ENCODE results near the gene PAPOLG.
"Not testable (repeated sequence)": the region's sequence is repeated elsewhere in the genome, so short reads cannot be mapped to it uniquely, and the experiment has no call there.

The PAPOLG gene

DNA sequence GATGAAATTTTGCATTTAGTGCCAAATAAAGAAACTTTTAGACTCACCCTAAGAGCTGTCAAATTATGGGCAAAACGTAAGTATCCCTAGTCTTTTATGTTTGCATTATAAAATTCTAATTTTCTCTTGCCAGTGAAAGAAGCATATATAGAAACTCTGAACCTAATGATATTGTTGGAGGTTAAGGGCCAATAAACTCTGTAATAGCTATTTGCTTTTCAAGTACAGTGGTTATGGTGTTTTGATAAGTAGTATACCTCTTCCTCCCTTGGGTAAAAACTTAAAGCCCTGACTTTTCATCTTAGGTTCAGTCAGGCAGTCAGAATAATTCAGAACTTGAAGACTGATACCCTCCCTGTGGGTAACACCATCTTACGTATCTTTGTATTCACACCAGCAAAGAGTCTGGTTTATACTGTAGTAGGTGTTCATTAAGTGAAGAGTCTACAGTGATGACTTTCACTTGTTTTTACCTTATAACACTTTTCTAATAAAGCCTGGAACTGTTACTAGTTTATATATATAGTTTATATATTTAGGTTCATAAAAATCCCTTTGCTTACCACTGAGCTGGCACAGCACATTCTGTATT, 19.1 kb downstream of the PAPOLG start:
- no peak for DNase-seq

GRCh38 chr2:60778352-60778751, 22.3 kb downstream of the PAPOLG start:
- DNase-seq, result no peak

DNA sequence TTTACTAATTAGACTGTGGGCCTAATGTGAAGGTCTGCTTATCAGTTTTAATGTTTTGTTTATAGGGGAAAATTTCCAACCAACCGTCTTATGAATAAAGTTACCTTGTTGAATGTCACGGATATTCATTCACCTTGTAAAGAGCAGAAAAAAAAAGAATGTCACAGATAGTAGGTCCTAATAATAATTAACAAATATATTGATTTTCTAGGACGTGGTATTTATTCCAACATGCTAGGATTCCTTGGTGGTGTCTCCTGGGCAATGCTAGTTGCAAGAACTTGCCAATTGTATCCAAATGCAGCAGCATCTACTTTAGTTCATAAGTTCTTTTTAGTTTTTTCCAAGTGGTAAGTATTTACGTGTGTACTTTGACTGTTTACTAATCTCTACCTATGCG, 23.4 kb downstream of the PAPOLG start:
- no peak for DNase-seq

GRCh38 chr2:60780721-60781120, 24.7 kb downstream of the PAPOLG start:
- no peak for DNase-seq

DNA sequence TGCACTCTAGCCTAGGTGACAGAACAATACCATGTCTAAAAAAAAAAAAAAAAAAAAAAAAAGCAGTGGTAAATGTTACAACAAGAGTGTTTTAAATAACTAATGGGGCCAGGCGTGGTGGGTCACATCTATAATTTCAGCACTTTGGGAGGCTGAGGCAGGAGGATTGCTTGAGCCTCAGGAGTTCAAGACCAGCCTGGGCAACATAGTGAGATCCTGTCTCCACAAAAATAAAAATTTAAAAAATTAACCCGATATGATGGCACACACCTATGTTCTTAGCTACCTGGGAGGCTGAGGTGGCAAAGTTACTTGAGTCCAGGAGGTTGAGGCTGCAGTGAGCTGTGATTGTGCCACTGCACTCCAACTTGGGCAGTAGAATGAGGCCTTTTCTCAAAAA, 37.1 kb downstream of the PAPOLG start:
- DNase-seq, result no peak

DNA sequence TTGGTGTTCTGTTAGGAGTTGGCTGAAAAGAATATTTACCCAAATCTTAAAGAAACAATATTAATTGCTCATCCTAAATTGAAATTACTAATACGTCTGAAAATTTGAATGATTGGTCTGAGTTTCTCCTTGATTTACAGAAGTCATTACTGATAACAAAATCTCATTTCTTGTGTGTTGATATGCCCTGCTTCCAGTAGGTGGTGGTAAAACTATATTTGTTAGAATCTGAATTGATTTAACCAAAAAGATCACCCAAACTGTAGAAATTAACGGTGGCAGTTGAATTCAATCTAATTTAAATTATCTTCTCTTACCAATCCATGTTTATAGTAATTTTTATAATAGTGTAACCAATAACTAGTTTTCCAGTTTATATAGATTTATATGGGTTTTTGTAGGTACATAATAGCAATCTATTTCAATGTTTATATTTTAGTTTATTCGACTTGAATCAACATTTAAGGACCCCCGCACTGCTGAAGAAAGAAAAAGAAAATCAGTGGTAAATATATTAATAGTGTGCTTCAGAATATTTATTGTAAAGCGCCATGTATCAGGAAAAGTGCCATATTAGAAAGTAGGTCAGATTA, 38.3 kb downstream of the PAPOLG start:
- DNase-seq, result no peak

DNA sequence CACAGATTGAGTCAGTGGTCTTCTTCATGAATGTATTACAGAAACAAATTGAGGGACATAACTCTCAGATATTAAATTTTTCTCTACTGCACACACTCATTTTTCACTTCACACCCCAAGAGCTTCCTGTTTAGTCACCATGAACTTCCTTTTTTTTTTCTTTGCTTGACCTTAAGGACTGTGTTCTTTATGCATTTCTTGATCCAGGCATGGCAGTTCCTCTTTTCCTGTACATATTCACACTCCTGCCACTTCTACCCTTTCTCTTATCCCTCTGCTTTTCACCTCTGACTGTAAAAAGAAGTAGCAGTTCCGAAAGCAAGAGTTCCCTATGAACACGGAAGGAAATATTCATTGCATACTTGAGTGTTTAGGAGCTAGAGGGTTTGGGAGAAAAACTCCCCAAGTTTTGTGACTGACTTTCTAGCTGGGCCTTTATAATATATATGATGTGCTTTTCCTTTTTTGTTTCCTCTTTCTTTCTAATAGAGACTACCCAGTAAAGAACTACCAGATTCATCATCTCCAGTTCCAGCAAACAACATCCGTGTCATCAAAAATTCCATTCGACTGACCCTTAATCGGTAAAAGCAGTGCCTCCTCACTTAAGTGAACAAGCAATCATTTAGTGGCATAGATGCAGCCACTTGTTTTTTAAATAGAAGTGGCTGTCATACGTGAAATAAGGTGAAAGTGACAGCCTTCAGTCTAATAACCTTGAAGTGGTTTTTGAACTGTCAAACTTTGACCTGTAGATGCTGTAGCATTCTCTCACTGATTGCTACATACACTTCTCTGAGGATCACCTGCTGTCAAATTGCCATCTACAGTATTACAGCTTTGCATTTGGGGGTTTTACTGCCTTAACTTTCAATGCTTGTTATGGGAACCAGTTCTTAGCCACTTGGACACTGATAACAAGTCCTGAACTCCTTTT, 40.8 kb downstream of the PAPOLG start:
- no peak for DNase-seq

DNA sequence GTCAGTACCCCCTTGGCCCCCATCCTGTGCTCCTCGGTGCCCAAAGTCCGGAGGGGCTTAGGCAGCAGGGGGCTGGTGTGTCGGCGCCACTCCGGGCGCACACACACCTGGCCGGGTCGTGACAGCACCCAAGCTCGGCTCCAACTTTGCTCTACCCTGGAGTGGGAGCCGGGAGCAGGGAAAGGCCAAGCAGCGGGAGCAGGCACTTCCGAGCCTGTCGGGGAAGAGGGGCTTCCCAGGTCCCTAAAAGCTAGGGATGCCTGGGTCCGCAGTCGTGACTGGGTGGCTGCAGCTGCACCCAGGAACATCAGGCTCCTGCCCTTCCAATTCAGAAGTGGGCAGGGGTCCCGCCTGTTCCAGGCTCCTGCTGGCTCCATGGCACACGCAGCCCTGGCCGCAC, 48.4 kb downstream of the PAPOLG start:
- DNase-seq, result no peak

DNA sequence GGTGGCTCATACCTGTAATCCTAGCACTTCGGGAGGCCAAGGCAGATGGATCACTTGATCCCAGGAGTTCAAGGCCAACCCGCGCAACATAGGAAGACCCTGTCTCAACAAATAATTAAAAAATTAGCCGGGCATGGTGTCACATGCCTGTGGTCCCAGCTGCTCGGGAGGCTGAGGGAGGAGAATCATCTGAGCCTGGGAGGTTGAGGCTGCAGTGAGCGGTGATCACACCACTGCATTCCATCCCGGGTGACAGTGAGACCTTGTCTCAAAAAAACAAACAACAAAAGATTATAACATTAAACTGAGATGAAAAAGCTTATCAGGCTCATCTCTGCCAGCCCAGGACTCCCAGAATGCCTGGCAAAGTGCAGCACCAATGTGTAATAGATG, 50.5 kb downstream of the PAPOLG start:
- DNase-seq, result no peak

GRCh38 chr2:60806988-60807681, 51.1 kb downstream of the PAPOLG start:
- peak; percentile 70 to 76 for DNase-seq

DNA sequence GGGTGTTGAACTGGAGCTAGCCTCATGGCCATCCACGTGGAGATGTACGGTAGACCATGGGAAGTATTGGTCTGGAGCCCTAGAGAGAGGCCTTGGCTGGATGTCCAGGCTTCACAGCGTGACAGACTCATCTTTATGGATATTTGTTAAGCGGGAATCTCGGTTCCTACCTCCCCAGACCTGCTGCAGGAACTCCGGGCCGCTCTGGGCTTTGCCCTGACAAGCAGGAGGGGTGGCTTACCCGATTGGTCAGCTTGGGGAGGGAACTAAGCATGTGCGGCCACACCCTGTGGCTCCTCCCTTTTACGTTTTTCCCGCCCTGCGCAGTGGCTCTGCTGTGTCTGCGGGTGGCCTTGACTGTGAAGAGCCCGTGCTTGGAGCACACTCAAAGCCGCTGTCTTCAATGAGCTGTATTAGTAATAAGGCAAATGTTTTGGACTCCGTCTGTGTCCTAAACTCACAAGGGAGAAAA, 52.3 kb downstream of the PAPOLG start:
- no peak for DNase-seq

- no peak for DNase-seq
Measured at GRCh38 chr2:60811491-60812375, 55.7 kb downstream of the PAPOLG start.

DNA sequence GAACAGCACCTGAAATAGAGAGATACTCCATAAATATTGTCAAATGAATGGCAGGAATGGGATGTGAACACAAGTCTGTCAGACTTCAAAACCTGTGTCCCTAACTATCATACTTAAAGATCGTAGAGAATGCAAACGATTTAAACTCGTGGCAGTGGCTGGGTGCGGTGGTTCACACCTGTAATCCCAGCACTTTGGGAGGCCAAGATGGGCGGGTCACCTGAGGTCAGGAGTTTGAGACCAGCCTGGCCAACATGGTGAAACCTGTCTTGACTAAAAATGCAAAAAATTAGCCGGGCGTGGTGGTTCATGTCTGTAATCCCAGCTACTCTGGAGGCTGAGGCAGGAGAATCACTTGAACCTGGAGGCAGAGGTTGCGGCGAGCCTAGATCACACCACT, 61.1 kb downstream of the PAPOLG start:
- not testable (repeated sequence) for DNase-seq

- peak; percentile 61 to 74 for DNase-seq
Measured at GRCh38 chr2:60818272-60818671, 62.2 kb downstream of the PAPOLG start.

DNA sequence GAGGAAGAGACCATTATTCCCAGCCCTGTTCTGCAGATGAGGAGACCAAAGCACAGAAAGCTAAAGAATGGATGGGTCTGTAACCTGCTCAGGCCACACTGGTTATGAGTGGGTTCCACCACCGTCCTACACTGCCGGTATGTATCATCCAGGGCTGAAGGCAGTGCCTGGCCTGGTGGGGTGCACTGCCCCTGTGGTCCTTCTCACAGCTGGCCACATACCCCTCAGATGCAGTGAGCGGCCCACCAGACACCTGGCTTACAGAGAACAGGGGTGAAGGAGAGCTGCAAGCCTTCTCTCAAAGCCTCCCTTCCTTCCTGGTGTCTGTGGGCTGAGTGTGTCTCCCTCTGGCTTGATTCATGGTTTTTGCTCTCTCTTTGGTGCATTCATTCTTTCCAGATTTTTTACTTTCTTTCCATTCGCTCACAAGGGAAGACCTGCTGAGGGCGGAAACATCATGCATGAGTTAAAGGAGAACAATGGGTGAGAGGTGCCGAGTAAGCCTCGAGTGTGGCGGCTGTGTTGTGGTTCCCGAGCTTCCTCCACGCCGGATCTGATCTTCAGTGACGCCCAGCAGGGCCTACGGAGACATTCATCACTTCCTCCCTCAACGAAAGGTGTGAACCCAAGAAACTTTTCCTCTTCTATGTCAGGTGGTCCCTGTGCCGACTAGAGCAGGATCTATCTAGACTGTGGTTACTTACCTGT, 63.2 kb downstream of the PAPOLG start:
- DNase-seq, result peak; percentile 78 to 83

DNA sequence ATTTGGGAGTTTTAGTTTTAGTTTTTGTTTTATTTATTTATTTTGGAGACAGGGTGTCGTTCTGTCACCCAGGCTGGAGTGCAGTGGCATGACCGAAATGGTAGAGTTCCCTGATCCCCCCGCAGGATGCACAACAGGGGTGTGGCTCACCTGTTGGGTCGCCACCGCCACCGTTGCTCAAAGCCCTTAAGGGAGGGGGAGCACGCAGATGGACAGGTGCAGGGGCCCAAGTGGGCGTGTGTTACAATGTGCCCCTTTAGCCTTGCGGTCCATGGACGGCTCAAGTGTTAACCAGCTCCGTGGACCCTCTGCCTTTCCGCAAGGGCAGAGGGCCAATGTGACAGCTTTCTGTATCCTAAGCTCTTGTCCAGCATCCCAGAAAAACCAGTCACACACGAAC, 63.9 kb downstream of the PAPOLG start:
- DNase-seq, result no peak

GRCh38 chr2:60820416-60821132, 64.5 kb downstream of the PAPOLG start:
- DNase-seq, result no peak

GRCh38 chr2:60821133-60821469, 65.0 kb downstream of the PAPOLG start:
- DNase-seq, result no peak

GRCh38 chr2:60821587-60822302, 65.7 kb downstream of the PAPOLG start:
- DNase-seq, result no peak

- DNase-seq, result no peak
Measured at GRCh38 chr2:60822987-60823386, 66.9 kb downstream of the PAPOLG start.

All from activated CD4-positive, alpha-beta T cell treated with anti-CD3 and anti-CD28 coated beads, Interleukin-2, amount 50 U/mL, for 48 hours (primary cell).